H9 (cell line): ENCODE results near the gene HMGCLL1. TPM values are rescaled to one million over a fixed set of nuclear protein-coding genes. Genes with fewer than 3 reads are reported as not detected.

Experiments used
- DNase-seq: peaks from one replicate; pipeline ENCODE4 v3.0.0-alpha.2; 2017
- H2AFZ ChIP-seq: one replicate; pipeline ENCODE4 v1.6.1; 2013; ENCODE audit warnings: mild to moderate bottlenecking, low read length, control low read depth, moderate library complexity
- H2AK5ac ChIP-seq: 2 replicates; pipeline ENCODE4 v1.6.1; 2013; ENCODE audit warnings: low read length, control low read depth, mixed read lengths; ENCODE audit not compliant: insufficient read length
- H2BK120ac ChIP-seq: one replicate; pipeline ENCODE4 v1.6.1; 2013; ENCODE audit warnings: low read depth, mild to moderate bottlenecking, low read length, control low read depth, inconsistent platforms; ENCODE audit not compliant: poor library complexity, severe bottlenecking
- H2BK12ac ChIP-seq: 2 replicates; pipeline ENCODE4 v1.6.1; 2013; ENCODE audit warnings: low read length, control low read depth, mixed read lengths, low read depth; ENCODE audit not compliant: insufficient read length
- H2BK15ac ChIP-seq: 2 replicates; pipeline ENCODE4 v1.6.1; 2013; ENCODE audit warnings: low read depth, low read length, control low read depth
- H2BK20ac ChIP-seq: one replicate; pipeline ENCODE4 v1.6.1; 2013; ENCODE audit warnings: low read depth, mild to moderate bottlenecking, low read length, control low read depth, inconsistent platforms; ENCODE audit not compliant: poor library complexity, severe bottlenecking
- H2BK5ac ChIP-seq: 2 replicates; pipeline ENCODE4 v1.6.1; 2013; ENCODE audit warnings: low read length, control low read depth, mixed read lengths; ENCODE audit not compliant: insufficient read length
- H3K14ac ChIP-seq: 2 replicates; pipeline ENCODE4 v1.6.1; 2013; ENCODE audit warnings: low read length, control low read depth; ENCODE audit not compliant: insufficient read depth
- H3K18ac ChIP-seq: 2 replicates; pipeline ENCODE4 v1.6.1; 2013; ENCODE audit warnings: low read depth, mild to moderate bottlenecking, mixed read lengths, low read length, control low read depth; ENCODE audit not compliant: insufficient read length
- H3K23ac ChIP-seq: 2 replicates; pipeline ENCODE4 v1.6.1; 2013; ENCODE audit warnings: low read length, control low read depth, mixed read lengths, low read depth; ENCODE audit not compliant: insufficient read length
- H3K23me2 ChIP-seq: 2 replicates; pipeline ENCODE4 v1.6.1; 2013; ENCODE audit warnings: low read depth, mild to moderate bottlenecking, mixed read lengths, low read length, control low read depth; ENCODE audit not compliant: insufficient read length, poor library complexity, severe bottlenecking
- H3K27ac ChIP-seq: 2 replicates; pipeline ENCODE4 v1.5.1; 2013; ENCODE audit warnings: low read length, control low read depth, mixed read lengths, low read depth; ENCODE audit not compliant: insufficient read length
- H3K27me3 ChIP-seq: 2 replicates; pipeline ENCODE4 v1.6.1; 2013; ENCODE audit warnings: low read length, control low read depth, inconsistent platforms; ENCODE audit not compliant: insufficient read depth
- H3K4ac ChIP-seq: 2 replicates; pipeline ENCODE4 v1.6.1; 2013; ENCODE audit warnings: low read depth, mild to moderate bottlenecking, control low read depth, inconsistent platforms, low read length, moderate library complexity
- H3K4me1 ChIP-seq: 2 replicates; pipeline ENCODE4 v1.6.1; 2013; ENCODE audit warnings: low read length, control low read depth, inconsistent platforms; ENCODE audit not compliant: insufficient read depth
- H3K4me2 ChIP-seq: 2 replicates; pipeline ENCODE4 v1.6.1; 2013; ENCODE audit warnings: low read length, control low read depth, mixed read lengths; ENCODE audit not compliant: insufficient read length, insufficient read depth
- H3K56ac ChIP-seq: 2 replicates; pipeline ENCODE4 v1.6.1; 2013; ENCODE audit warnings: low read depth, mild to moderate bottlenecking, mixed read lengths, low read length, control low read depth; ENCODE audit not compliant: insufficient read length
- H3K79me1 ChIP-seq: 2 replicates; pipeline ENCODE4 v1.6.1; 2013; ENCODE audit warnings: low read depth, mild to moderate bottlenecking, moderate library complexity, low read length, control low read depth, inconsistent platforms; ENCODE audit not compliant: insufficient read depth, poor library complexity, severe bottlenecking
- H3K79me2 ChIP-seq: 2 replicates; pipeline ENCODE4 v1.6.1; 2013; ENCODE audit warnings: low read length, control low read depth, inconsistent platforms; ENCODE audit not compliant: insufficient read depth
- H3K9ac ChIP-seq: 2 replicates; pipeline ENCODE4 v1.6.1; 2013; ENCODE audit warnings: low read length, control low read depth, mixed read lengths; ENCODE audit not compliant: insufficient read length; ENCODE audit errors: extremely low read depth
- H3K9me3 ChIP-seq: one replicate; pipeline ENCODE4 v1.6.1; 2013; ENCODE audit warnings: low read depth, low read length, inconsistent platforms; ENCODE audit not compliant: control insufficient read depth
- H3T11ph ChIP-seq: one replicate; pipeline ENCODE4 v1.6.1; 2013; ENCODE audit warnings: mild to moderate bottlenecking, low read length, control low read depth, inconsistent platforms
- H4K20me1 ChIP-seq: one replicate; pipeline ENCODE4 v1.6.1; 2013; ENCODE audit not compliant: control insufficient read depth, insufficient read length, insufficient read depth
- H4K5ac ChIP-seq: 2 replicates; pipeline ENCODE4 v1.6.1; 2013; ENCODE audit warnings: low read depth, mild to moderate bottlenecking, mixed read lengths, low read length, control low read depth; ENCODE audit not compliant: insufficient read length
- H4K8ac ChIP-seq: replicated peaks from 2 replicates; pipeline ENCODE4 v1.6.1; 2013; ENCODE audit warnings: low read length, control low read depth, mixed read lengths, low read depth; ENCODE audit not compliant: insufficient read length
- H4K91ac ChIP-seq: 2 replicates; pipeline ENCODE4 v1.6.1; 2013; ENCODE audit warnings: low read depth, mild to moderate bottlenecking, moderate library complexity, mixed read lengths, low read length, control low read depth; ENCODE audit not compliant: insufficient read length
- H3K27ac Mint-ChIP-seq, 3 experiments: 2 replicates in 2 of 3; 3 replicates in 1 of 3; pipeline ENCODE4 v1.8.0; 2020 to 2021; ENCODE audit warnings: mixed read lengths in 3 of 3, mild to moderate bottlenecking in 1 of 3, moderate library complexity in 1 of 3
- H3K27me3 Mint-ChIP-seq: 2 replicates; pipeline ENCODE4 v1.8.0; 2021; ENCODE audit warnings: low read depth, mild to moderate bottlenecking, moderate library complexity, mixed read lengths
- H3K36me3 Mint-ChIP-seq, 3 experiments: 2 replicates in 2 of 3; 3 replicates in 1 of 3; pipeline ENCODE4 v1.8.0; 2020 to 2021; ENCODE audit warnings: low read depth in 3 of 3, mixed read lengths in 3 of 3; ENCODE audit not compliant: insufficient read depth in 1 of 3
- H3K4me1 Mint-ChIP-seq, 2 experiments: 2 replicates each; pipeline ENCODE4 v1.8.0; 2020; ENCODE audit warnings: mixed read lengths in 2 of 2
- H3K4me3 Mint-ChIP-seq, 2 experiments: 2 replicates in 1 of 2; 3 replicates in 1 of 2; pipeline ENCODE4 v1.8.0; 2020 to 2021; ENCODE audit warnings: mild to moderate bottlenecking in 2 of 2, mixed read lengths in 2 of 2, moderate library complexity in 1 of 2
- H3K9me3 Mint-ChIP-seq, 2 experiments: 2 replicates in 1 of 2; 3 replicates in 1 of 2; pipeline ENCODE4 v1.8.0; 2020; ENCODE audit warnings: mild to moderate bottlenecking in 2 of 2, mixed read lengths in 2 of 2, moderate library complexity in 1 of 2
- total RNA-seq: library from RNA; stranded (reverse); gene quantifications from 2 replicates; pipeline ENCODE4 v1.2.1, GENCODE V29; 2021
- TF ChIP-seq, protein P1 (sequence below): fragments of 200-600 bp; sonication (generic); conservative IDR thresholded peaks from 3 replicates; pipeline ENCODE4 v1.8.0; 2021; ENCODE audit warnings: antibody characterized with exemption, mild to moderate bottlenecking

The HMGCLL1 gene
- total RNA-seq, 1 experiment from 2014 or later, result 0.24 TPM

- no peaks in the 10 kb centered on the region for H3K9me3 ChIP-seq
- no peak overlapping the region for H3K4ac ChIP-seq
- no peak overlapping the region for H2BK20ac ChIP-seq
- H3K23ac ChIP-seq, result no peak overlapping the region
- no peaks in the 10 kb centered on the region for H3K27me3 ChIP-seq
- H2BK5ac ChIP-seq, result no peak overlapping the region
- H3K56ac ChIP-seq, result no peak overlapping the region
- no peak overlapping the region for H3K9ac ChIP-seq
- H3T11ph ChIP-seq, result no peak overlapping the region
- no peaks in the 10 kb centered on the region for H3K23me2 ChIP-seq
- Mint-ChIP-seq H3K4me1 (no peaks in the 10 kb centered on the region), H3K27ac (no peak overlapping the region), H3K9me3 (no peaks in the 10 kb centered on the region), H3K4me3 (no peak overlapping the region), H3K36me3 (no peaks in the 10 kb centered on the region), H3K27me3 (no peaks in the 10 kb centered on the region)
- H3K79me2 ChIP-seq, result no peaks in the 10 kb centered on the region
- no peak overlapping the region for H3K14ac ChIP-seq
- no peak overlapping the region for H3K18ac ChIP-seq
- H4K5ac ChIP-seq, result no peak overlapping the region
- no peaks in the 10 kb centered on the region for H4K20me1 ChIP-seq
- TF ChIP-seq, protein P1, sequence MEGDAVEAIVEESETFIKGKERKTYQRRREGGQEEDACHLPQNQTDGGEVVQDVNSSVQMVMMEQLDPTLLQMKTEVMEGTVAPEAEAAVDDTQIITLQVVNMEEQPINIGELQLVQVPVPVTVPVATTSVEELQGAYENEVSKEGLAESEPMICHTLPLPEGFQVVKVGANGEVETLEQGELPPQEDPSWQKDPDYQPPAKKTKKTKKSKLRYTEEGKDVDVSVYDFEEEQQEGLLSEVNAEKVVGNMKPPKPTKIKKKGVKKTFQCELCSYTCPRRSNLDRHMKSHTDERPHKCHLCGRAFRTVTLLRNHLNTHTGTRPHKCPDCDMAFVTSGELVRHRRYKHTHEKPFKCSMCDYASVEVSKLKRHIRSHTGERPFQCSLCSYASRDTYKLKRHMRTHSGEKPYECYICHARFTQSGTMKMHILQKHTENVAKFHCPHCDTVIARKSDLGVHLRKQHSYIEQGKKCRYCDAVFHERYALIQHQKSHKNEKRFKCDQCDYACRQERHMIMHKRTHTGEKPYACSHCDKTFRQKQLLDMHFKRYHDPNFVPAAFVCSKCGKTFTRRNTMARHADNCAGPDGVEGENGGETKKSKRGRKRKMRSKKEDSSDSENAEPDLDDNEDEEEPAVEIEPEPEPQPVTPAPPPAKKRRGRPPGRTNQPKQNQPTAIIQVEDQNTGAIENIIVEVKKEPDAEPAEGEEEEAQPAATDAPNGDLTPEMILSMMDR, result no peak
- no peak overlapping the region for H2AK5ac ChIP-seq
- no peak for DNase-seq
- no peak overlapping the region for H3K4me2 ChIP-seq
- no peaks in the 10 kb centered on the region for H3K79me1 ChIP-seq
- H3K4me1 ChIP-seq, result no peaks in the 10 kb centered on the region
- H2AFZ ChIP-seq, result no peak overlapping the region
- no peak overlapping the region for H2BK15ac ChIP-seq
- no peak overlapping the region for H4K8ac ChIP-seq
- H3K27ac ChIP-seq, result no peak overlapping the region
- no peak overlapping the region for H2BK120ac ChIP-seq
- no peak overlapping the region for H4K91ac ChIP-seq
- no peak overlapping the region for H2BK12ac ChIP-seq
Observed at GRCh38 chr6:55545791-55546190, 33.2 kb downstream of the HMGCLL1 start.
